Measurements from ENCODE around the gene SVOPL.

GRCh38 chr7:138701537-138701923 is 368 bp upstream of the SVOPL start:
- TF ChIP-seq CTCF (IDR thresholded peaks at IDR 0.05; ENCODE audit: low read depth, low read length, missing input control) (no peak), REST (IDR thresholded peaks at IDR 0.05) (no peak), JUND (IDR thresholded peaks at IDR 0.05) (no peak), MAX (IDR thresholded peaks at IDR 0.05) (no peak), SP1 (IDR thresholded peaks at IDR 0.05) (no peak)

Data from liver (tissue), 3 donors.